ENCODE measurements around the gene NSD2.

DNA sequence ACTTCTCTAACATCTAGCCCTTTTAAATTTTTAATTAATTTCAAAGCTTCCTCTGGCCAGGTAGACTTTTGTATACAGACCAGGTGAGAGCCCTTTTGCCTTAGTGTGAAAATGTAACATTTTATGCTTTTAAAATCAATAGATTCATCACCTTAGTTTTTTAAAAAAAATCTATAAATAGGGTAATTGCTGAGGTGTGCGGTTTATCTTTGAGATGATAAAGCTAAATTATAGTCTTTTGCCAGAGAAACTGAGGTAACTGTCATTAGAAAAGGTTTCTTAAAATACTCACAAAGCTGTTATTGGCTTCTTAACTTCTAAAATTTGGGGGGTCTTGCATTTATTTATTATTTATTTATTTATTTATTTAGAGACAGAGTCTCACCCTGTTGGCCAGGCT lies 74.7 kb downstream of the NSD2 start:
- TF ChIP-seq, protein P1, sequence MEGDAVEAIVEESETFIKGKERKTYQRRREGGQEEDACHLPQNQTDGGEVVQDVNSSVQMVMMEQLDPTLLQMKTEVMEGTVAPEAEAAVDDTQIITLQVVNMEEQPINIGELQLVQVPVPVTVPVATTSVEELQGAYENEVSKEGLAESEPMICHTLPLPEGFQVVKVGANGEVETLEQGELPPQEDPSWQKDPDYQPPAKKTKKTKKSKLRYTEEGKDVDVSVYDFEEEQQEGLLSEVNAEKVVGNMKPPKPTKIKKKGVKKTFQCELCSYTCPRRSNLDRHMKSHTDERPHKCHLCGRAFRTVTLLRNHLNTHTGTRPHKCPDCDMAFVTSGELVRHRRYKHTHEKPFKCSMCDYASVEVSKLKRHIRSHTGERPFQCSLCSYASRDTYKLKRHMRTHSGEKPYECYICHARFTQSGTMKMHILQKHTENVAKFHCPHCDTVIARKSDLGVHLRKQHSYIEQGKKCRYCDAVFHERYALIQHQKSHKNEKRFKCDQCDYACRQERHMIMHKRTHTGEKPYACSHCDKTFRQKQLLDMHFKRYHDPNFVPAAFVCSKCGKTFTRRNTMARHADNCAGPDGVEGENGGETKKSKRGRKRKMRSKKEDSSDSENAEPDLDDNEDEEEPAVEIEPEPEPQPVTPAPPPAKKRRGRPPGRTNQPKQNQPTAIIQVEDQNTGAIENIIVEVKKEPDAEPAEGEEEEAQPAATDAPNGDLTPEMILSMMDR (IDR thresholded peaks at IDR 0.05), result no peak
- TF ChIP-seq ZFX (IDR thresholded peaks at IDR 0.05; ENCODE audit: borderline replicate concordance), result no peak
